Measurements from ENCODE around the gene DKKL1.

DNA sequence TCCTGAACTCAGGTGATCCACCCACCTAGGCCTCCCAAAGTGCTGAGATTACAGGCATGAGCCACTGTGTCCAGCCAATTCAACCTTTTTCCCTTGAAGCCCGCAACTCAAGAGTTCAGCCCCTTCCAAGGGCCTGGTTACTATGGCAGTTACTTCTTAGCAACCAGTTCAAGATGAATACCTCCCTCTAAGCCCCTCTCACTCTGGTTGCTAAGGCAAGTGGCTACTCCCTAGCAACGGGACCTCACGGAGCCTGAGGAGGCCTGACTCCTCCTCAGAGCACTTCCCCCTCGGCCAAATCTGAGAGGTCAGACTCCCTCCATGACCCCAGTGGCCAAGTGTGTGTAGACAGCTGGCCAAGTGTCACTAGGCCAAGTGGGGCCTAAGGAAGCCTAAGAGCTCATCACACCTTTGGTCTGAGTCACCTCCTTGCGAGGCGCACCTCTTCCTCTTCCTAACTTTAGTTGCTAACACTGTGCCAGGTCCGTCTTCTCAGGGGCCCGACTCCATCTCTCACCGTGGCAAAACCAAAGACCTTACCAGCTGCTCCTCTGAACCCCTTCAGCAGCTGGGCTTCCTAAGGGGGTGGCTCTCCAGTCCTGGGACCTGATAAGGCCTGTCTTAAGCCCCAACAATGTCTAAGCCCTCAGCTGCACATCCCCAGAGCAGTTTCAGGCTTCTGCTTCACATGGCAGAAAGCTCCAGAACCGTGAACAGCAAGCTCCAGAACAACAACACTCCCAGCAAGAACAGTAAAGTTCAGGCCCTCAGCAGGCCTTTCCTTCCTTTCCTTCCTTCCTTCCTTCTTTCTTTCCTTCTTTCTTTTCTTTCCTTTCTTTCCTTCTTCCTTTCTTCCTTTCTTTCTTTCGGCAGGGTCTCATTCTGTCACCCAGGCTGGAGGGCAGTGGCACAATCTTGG lies 18.9 kb upstream of the DKKL1 start:
- no peak for TF ChIP-seq ZNF274 (IDR thresholded peaks at IDR 0.05; ENCODE audit: low read depth, low read length)
- TF ChIP-seq SUZ12 (IDR thresholded peaks at IDR 0.05; ENCODE audit: extremely low read depth, insufficient read depth, insufficient read length), result no peak
- TF ChIP-seq YY1 (IDR thresholded peaks at IDR 0.05; ENCODE audit: insufficient read depth, insufficient read length), result no peak
